Fibroblast of skin of scalp (primary cell): ENCODE data around the gene HS3ST5. TPM values are rescaled to one million over a fixed set of nuclear protein-coding genes. Genes with fewer than 3 reads are reported as not detected.

Experiments used
- DNase-seq: peaks from one replicate; pipeline ENCODE4 v3.0.0-alpha.2; 2013
- polyA plus RNA-seq, 2 experiments: library from polyadenylated mRNA; unstranded; fragments of 120-200 nt; gene quantifications; one replicate each; pipeline ENCODE4 v1.2.1, GENCODE V29; 2013; ENCODE audit not compliant: insufficient read length in 2 of 2

The HS3ST5 gene, protein sequence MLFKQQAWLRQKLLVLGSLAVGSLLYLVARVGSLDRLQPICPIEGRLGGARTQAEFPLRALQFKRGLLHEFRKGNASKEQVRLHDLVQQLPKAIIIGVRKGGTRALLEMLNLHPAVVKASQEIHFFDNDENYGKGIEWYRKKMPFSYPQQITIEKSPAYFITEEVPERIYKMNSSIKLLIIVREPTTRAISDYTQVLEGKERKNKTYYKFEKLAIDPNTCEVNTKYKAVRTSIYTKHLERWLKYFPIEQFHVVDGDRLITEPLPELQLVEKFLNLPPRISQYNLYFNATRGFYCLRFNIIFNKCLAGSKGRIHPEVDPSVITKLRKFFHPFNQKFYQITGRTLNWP
- 0.04 TPM for polyA plus RNA-seq (2013, experiment 1 of 2; ENCODE audit: insufficient read length)
- polyA plus RNA-seq (2013, experiment 2 of 2; ENCODE audit: insufficient read length): 0.15 TPM

DNA sequence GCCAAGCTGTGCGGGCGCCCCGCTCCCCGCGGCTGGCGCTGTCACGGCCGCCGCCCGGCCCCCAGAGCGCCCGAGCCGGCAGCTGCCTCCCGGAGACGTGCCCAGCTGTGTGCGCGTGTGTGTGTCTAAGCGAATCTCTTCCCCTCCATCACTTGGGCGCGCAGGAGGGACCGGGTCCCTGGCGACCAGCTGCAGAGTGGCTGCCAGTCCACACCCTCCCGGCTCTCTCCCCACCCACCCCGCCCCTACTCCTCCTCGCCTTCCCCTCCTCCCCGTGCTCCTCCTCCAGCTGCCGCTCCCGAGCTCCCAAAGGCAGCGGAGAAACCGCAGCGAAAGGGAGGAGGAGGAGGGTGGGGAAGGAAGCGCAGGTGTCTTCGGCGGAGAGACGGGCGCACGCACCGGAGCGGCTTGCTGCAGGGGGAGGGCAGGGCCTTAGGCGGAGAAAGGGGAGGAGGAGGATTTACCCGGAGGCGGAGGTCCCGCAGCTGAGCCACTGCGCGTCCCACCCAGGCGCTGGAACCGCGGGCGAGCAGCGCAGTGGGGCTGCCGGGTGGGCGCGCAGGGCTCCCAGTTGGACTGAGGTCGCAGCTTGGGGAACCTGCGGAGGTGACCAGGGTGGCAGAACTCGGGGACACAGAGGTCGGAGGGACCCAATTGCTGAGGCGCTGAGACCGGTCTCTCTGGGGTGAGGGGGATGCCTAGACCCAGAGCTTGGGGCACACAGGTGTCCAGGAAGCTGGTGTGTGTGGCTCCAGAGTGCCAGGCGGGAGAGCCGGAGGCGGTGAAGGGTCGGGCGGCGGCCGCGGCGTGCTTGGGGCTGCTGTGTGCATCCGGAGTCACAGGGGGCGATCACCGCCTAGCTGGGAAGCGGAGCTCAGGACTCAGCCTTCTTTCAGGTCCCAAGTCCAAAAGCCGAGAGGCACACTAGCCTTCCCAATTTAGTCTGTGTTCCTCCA is at the start of gene HS3ST5:
Gene HS3ST5 (minus strand): TSS at position 198 of the 956 bp plus-strand sequence. CDS start 280,178 bp downstream, outside the sequence.
- DNase-seq: peak; percentile 25

DNA sequence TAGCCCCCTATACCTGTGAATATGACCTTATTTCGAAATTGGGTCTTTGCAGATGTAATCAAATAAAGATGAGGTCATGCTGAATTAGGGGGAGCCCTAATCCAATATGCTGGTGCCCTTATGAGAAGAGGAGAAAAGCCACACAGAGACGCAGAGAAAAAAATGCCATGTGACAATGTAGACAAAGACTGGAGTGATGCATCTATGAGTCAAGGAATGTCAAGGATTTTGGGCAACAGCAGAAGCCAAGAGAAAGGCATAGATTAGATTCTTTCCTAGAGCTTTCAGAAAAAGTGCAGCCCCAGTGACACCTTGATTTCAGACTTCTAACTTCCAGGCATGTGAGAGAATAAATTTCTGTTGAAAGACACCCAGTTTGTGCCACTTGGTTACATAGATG is 47.4 kb upstream of the HS3ST5 start:
- DNase-seq: peak; percentile 0

DNA sequence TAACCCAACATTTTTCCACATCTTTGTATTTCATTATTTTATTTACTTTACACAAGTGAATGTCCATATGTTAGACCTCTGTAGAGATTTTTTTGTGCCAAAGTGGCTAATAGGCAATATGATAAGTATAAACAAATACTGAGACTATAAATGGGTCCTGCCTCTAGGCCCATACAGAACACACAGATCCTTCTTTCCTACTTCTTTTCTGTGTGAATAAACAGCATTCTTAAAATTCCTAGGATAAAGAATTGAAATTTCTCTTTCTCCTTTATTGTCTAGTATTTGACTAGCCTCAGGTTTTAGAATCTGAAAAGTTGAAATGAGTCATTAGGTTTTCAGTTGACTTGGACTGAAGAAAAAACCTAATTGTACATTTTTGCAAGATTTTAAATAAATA is 46.3 kb upstream of the HS3ST5 start:
- no peak for DNase-seq

DNA sequence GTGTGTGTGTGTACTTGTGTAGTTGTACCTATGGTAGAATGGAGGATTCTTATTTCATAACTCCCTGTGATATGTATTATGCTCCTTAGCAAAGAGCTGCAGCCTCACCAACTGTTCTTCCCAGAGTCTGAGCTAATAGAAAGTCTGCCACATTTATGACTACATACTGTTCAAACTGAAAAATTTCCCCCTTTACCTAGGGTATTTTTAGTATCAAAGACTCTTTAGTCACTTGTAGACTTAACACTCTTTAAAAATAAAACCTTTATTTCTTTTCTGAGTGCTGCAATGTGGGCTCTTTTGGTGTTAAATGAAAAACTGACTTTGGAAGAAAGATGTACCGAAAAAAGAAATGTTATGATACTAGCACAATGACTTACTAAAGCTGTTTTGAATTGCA is 39.6 kb upstream of the HS3ST5 start:
- DNase-seq: no peak

DNA sequence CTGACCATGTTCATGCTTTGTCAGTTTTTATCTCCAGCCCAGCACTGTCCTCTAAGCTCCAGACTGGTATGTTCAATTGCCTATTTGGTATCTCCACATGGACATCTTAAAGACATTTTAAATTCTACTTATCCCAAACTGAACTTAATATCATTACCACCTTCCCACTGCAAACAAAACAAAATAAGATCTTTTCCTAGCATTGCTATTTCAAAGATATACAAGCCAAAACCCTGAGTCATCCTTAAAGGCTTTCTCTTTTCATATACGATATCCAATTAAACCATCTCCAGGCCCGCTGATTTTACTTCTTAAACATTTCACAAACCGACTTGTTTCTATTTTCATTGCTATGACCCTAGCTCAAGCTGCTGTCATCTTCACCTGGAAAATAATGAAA is 35.1 kb upstream of the HS3ST5 start:
- DNase-seq: no peak

DNA sequence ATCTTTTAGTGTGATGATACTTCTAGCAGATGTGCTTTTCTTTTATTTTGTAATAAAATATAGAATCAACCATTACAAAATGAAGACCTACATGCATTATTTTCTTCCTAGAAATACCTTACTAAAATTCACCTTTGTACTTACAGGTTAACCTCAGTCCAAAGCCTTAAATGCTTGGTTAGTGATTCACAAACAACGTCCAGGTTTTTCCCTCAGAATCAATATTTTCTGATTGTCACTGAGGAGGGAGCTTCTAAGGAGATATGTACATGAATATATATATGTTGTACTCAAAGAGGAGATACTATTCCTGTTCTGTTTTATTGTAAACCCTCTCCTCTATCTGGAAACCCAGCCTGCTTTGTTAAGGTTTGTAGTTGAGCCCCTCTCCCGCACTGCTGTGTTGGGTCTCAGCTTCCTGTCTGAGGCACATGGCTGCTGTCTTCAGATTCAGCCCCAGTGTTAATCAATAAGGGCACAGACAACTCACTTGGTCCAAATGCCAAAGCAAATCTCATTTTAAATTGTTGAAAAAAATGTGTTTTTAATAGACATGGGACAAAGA is 33.9 kb upstream of the HS3ST5 start:
- DNase-seq: no peak

DNA sequence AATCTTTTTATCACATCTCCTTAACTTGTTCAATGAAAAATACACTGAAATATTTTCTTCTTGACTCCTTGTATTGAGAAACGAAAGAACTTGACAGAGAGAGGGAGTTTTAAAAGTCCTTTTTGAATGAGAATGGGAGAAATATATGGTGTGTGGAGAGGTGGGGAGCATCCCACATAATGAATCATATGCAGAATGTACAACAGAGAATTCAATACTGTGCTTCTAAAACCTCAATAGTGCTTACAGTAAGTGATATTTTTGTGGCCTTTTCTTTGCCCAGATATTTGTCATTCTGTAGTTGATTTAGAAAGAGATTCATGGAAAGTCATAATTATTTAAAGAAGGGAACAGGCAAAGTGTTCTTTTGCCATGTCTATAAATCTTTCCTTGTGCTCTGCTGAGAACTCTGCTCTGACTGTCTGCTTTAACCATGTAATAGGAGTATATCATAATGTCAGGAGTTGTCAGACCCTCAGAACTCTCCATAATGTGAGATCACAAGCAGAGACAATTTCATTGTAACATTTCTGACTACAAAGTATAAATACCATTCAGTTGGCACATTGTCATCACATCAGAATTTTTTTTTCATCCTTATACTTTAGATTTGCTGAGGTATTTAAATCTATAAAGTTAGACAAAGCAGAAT is 32.8 kb upstream of the HS3ST5 start:
- no peak for DNase-seq

DNA sequence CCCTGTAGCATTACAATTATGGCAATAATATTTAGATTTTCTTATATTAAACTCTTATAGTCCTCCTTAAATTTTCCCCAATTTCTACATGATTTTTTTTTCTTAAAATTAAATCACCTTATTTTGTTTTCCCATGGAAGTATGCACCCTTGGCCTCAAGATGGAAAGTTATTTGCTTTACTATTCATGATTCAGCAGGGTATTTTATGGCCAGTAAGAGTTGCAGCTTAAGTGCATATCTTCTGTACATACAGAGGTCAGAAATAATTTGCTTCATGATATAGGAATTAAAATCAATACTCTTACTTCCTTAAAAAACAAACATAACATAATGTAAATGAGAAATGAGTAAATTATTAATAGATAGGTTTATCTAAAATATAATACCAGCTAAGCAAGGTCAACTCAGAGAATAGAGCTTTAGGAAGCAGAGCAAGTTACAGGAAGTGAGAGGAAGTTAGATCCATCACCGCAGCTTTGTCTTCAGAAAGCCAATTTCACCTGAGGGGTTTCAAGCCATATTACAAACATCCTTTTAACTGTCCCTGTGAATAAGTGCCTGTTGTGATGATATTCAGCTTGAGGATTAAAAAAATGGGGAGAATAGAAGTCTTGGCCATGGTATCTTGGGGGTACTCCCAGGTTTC is 24.6 kb upstream of the HS3ST5 start:
- no peak for DNase-seq

DNA sequence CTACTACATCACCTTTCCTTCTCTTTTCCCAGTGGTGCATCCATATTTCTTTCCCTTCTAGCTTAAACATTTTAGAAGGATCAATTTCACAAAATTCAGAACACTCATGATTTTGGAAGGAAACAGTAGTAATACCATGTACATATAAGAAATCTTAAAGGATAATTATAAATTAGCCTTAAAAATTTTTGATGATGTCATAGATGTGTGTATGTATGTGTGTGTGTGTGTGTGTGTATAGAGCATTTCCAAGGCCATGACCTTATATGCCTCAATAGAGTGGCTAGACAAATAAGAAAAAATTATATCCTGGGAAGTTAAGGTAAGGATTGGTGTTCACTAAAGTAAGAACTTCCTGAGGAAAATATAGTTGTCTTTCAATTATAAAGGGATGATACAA is 24.1 kb upstream of the HS3ST5 start:
- DNase-seq: no peak

DNA sequence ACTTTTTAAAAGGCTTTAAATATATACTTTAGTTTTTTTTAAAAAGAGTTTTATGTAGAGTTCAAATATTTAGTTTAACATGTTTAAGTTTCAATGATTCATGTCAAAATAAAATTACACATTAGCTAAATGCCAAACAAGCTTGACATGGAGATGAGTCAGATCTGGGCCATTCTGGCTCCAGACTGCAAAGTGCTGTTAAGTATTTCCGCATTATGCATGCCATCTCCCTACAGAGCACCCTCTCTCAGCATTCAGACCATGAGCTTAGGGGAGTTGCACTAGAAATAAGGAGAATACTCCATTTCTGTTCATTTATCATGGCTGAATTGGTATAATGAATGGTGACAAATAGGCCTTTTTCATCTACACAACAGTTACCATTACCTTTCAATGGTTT is 21.5 kb upstream of the HS3ST5 start:
- DNase-seq: peak; percentile 54

DNA sequence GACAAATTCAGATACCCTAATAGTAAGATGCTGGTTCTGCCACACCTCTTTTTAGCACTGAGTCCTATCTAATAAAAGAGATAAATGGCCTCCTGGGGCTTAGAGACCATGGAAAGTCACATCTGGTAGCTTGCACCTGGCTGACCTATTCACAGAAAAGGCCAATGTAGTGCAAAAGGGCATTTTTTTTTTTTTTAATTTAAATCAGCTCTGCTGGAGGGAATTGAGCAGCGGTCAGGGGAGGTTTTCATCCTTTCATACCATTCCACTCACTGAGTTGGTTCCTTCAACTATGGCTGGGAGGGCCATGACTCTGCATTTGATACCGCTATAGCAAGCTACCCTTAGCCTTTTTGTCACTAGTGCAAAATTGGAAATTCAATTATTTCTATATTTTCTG is 20.1 kb upstream of the HS3ST5 start:
- DNase-seq: no peak

DNA sequence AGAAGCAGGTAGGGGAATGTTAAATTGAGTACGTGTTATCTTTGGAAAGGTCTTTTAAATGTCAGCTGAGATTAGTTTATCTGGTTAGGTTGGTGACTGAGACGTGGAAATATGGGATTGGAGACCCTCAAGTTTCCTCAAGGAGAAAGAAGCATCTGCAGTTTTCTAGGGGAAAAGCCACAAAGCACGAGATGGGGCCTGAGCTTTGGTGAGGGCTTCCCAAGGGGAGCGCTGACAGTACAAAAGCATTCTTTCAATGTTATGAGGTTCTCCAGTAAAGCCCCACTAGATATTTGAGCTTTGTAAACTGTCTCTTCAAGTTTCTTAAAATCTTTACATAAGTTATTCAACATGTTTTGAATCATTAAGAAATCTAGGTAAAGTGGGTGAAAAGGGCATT is 19.6 kb upstream of the HS3ST5 start:
- DNase-seq: no peak

DNA sequence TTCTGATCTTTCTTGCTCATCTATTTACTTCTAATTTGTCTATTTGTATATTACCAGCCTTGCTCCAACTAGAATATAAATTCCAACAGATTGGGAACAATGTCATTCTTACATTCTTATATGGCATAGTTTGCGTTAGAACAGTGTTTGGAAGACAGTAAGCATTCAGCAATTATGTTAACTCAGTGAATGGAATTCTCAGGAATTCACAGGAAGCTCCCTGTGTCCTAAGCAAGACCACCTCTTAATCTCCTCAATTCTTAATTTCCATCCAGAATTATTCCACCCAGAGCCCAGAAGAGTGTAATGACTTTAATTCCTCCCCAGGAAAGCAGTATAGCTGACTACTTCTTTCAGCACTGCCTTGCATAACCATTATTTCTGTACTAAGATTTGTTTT is 18.2 kb upstream of the HS3ST5 start:
- no peak for DNase-seq

DNA sequence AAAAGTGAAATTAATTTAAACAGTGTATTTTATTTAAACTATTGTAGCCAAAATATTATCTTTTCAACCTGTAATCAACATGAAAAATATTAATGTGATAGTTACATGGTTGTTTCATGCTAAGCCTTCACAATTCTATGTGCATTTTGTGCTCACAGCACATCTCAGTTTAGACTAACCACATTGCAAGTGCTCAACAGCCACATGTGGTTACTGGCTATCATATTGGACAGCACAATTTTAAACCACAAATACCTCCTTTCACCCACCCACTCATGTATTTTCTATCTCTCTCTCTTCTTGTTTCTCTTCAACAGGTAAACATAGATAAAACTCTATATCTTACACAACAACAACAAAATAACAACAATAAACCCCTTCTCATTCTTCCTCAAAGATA is 12.5 kb upstream of the HS3ST5 start:
- no peak for DNase-seq

DNA sequence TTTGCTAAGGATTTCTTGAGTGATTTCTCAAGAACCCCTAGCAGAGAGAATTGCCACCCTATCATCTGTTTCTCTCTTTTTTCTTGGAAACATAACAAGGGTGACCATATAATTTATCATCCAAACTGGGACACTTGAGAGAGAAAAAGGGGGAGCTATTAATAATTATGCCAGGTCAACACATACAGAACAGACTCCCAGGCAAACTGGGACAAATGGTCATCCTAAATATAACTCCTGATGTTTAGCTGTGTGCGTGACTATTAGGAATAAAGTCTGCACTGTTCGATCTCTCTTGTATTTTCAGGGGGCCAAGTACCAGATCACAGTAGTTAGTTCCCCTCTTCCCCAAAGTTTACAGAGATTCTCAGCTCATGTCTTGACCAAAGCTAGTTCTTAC is 11.7 kb upstream of the HS3ST5 start:
- no peak for DNase-seq

DNA sequence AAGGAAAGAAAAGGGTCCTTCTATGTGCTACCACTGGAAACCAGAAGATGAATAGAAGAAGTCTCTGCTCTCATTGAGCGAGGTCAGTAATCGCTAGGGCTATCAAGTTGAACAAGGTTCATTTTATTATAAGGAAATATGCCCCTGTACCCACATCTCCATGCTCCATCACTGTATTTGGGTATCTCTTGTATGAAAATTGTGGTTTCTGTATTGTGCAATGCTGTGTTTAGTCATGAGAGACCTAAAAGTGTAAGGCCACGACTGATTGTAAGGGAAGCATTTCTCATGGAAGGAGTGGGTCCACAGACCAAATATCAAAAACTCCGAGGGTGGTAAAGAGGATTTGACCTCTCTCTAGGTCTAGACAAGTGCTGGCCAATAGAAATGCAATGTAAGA is 3.6 kb upstream of the HS3ST5 start:
- DNase-seq: no peak

DNA sequence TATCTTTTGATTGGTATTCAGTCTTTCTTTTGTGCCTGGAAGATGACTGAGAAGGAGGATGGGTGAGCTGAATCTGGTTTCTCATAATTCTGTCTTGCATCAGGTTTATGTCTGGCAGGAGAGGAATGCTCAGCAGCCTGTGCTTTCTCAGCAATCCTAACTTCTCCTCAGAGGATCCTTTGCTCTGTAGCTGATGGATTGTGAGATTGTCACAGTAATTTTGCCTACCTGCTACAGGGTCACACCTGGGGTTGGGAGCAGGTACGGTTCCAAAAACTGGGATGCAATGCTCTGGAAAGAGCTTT is 2.1 kb upstream of the HS3ST5 start:
- DNase-seq: no peak

DNA sequence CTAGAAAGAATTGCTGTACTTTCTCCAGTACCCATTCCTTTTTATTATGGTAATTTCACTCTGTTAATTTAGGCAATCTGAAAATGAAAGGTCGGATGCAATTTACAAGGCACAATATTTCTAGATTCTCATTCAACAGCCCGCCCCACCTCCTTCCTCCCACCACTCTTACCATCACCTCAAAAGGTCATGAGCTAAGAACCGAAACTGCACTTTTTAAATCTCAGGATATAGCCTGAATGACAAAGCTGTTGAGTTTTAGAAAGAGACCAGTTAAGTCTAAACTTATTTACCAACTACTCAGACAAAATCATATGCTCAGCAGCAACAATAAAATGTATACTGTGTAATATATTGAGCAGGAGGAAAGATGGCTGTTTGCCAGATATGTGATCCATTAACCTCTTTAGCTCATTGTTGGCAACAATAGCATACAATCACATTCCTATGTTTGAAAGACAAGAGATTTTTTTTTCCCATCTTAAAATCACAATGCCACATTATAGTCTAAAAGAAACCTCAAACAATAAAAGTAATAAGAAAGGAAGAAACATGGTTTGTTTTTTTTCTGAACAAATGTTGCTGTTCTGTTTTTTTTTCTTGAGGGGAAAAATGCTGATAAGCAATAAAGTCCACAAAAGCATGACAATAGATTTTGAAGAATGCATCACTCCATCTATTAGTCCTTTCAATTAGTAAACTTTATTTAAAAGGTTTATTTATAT is 1.6 kb upstream of the HS3ST5 start:
- DNase-seq: no peak

DNA sequence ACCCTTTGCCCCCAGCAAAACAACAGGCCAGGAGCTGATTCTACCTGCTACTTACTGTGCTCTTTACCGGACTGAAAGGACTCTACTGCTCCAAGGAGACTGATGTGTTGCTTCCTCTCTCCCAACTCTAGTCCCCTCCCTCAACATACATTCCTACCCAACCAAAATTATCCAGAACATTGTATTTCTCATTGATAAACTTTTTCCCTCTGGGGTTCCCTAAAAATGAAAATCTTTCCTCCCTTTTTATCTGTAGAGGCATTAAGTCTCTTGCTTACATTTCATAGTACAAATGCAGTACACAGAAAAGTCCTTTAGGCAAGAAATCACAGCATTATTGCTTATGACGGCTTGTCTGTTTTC is 940 bp upstream of the HS3ST5 start:
- DNase-seq: no peak

DNA sequence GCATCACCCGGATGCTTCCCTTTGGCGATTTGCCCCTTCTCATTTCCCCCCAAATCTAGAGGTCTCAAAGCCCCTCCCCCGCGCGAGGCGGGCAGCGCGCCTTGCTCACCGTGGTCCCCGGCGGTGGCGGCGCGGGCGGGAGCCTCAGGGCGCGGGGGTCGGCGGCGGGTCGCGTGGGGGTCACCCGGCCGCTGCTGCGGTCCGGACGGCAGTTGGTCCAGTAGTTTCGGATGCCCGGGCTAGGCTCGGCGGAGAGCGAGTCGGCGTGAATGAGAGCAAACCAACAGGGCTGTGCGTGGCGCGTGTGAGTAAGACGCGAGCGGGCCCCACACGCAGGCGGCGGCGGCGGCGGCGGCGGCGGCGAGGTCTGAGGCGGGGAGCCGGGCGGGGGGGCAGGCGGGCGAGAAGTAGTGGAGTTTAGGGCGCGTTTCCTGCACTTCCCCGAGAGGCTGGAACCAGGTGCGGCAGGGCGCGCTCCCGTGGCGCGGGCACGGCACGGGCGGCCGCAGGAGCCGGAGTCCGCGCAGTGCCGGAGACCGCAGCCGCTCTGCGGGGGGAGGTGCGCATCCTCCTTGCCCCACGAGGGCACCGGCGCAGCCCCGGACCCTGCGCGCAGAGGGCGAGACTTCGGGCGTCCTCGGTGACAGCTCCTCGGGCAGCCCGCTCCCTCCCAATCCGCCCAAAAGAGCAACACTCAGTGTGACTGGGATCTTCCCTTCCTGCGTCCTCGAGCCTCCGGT is 567 bp downstream of the HS3ST5 start:
- no peak for DNase-seq

DNA sequence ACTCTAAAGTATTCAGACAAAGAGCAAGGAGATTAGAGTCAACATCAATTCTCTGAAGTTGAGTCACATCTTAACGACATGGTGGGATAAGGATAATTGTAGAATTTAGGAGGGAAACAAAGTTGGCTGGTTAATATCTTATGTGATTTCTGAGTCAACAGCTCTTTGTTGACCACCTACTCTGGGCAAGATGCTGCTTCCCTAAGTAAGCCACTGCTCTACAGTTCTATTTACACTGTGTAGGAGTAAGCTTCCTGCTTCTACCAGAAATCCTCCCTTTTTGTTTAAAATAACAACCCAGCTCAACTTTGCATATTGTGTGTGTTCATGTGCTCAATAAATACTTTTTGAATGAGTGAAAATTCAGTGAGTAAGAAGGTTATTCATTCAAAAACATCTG is 3.1 kb downstream of the HS3ST5 start:
- DNase-seq: no peak
